ENCODE results near the gene OR2T35. TPM values are rescaled to one million over a fixed set of nuclear protein-coding genes. Genes with fewer than 3 reads are reported as not detected.
"Not testable (repeated sequence)": the region's sequence is repeated elsewhere in the genome, so short reads cannot be mapped to it uniquely, and the experiment has no call there.

The OR2T35 gene
- not detected for total RNA-seq
- long read RNA-seq, donor 1, result 0 reads
- long read RNA-seq, donor 2, result 0 reads

GRCh38 chr1:248645178-248645577 is at the start of gene OR2T35:
Gene OR2T35, minus strand, starts transcription at chr1:248645278. Its CDS starts 6,020 bp downstream, at chr1:248639258.
- ATAC-seq; intact Hi-C loops (cut with DNase I, micrococcal nuclease); H3K4me3 ChIP-seq; H3K36me3 ChIP-seq (ENCODE audit: low read depth); DNase-seq; H3K9me3 ChIP-seq; H3K4me1 ChIP-seq (ENCODE audit: low read depth): not testable (repeated sequence)

GRCh38 chr1:248691567-248692155 is 46.6 kb upstream of the OR2T35 start:
- intact Hi-C loops (cut with DNase I, micrococcal nuclease), result no loop called here
- H3K4me3 ChIP-seq, result no peak overlapping the region
- H3K9me3 ChIP-seq, result no peaks in the 10 kb centered on the region
- no peak for TF ChIP-seq CTCF (IDR thresholded peaks at IDR 0.05)
- no peaks in the 10 kb centered on the region for H3K36me3 ChIP-seq (ENCODE audit: low read depth)
- no peak for ATAC-seq
- no peak for DNase-seq
- no peaks in the 10 kb centered on the region for H3K4me1 ChIP-seq (ENCODE audit: low read depth)

- Histone ChIP-seq H3K4me3 (no peak overlapping the region), H3K9me3 (no peaks in the 10 kb centered on the region), H3K36me3 (ENCODE audit: low read depth) (no peaks in the 10 kb centered on the region), H3K4me1 (ENCODE audit: low read depth) (no peaks in the 10 kb centered on the region)
- intact Hi-C loops (cut with DNase I, micrococcal nuclease), result no loop called here
- DNase-seq (no peak), ATAC-seq (no peak)
- TF ChIP-seq CTCF (IDR thresholded peaks at IDR 0.05), result no peak
These were observed 43.6 kb upstream of the OR2T35 start for GRCh38 chr1:248688527-248689298.

GRCh38 chr1:248686815-248687214 is 41.7 kb upstream of the OR2T35 start:
- ATAC-seq, result peak; percentile 85
- no peak for TF ChIP-seq CTCF (IDR thresholded peaks at IDR 0.05)
- no peaks in the 10 kb centered on the region for H3K9me3 ChIP-seq
- no peaks in the 10 kb centered on the region for H3K36me3 ChIP-seq (ENCODE audit: low read depth)
- intact Hi-C loops (cut with DNase I, micrococcal nuclease), result no loop called here
- no peak overlapping the region for H3K4me3 ChIP-seq
- H3K4me1 ChIP-seq (ENCODE audit: low read depth), result no peaks in the 10 kb centered on the region
- DNase-seq, result peak in 1 of 3 donors; percentile 46

GRCh38 chr1:248681651-248682050 is 36.6 kb upstream of the OR2T35 start:
- intact Hi-C loops (cut with DNase I, micrococcal nuclease), result no loop called here
- TF ChIP-seq CTCF (IDR thresholded peaks at IDR 0.05), result no peak
- Histone ChIP-seq H3K36me3 (ENCODE audit: low read depth) (no peaks in the 10 kb centered on the region), H3K4me1 (ENCODE audit: low read depth) (no peaks in the 10 kb centered on the region), H3K9me3 (no peaks in the 10 kb centered on the region), H3K4me3 (no peak overlapping the region)
- DNase-seq (no peak), ATAC-seq (no peak)

- TF ChIP-seq CTCF (IDR thresholded peaks at IDR 0.05), result no peak
- intact Hi-C loops (cut with DNase I, micrococcal nuclease), result no loop called here
- Histone ChIP-seq H3K4me1 (ENCODE audit: low read depth) (no peaks in the 10 kb centered on the region), H3K9me3 (peaks cover 15% of the 10 kb centered on the region), H3K4me3 (no peak overlapping the region), H3K36me3 (ENCODE audit: low read depth) (no peaks in the 10 kb centered on the region)
- no peak for DNase-seq
- ATAC-seq, result no peak
These were observed 24.9 kb upstream of the OR2T35 start for GRCh38 chr1:248670003-248670402.

GRCh38 chr1:248663453-248664328 is 18.6 kb upstream of the OR2T35 start:
- H3K4me3 ChIP-seq; intact Hi-C loops (cut with DNase I, micrococcal nuclease); H3K36me3 ChIP-seq (ENCODE audit: low read depth); H3K4me1 ChIP-seq (ENCODE audit: low read depth); ATAC-seq; H3K9me3 ChIP-seq: not testable (repeated sequence)
- peak in 1 of 3 donors; percentile 13 for DNase-seq

GRCh38 chr1:248656797-248657196 is 11.7 kb upstream of the OR2T35 start:
- ATAC-seq; H3K36me3 ChIP-seq (ENCODE audit: low read depth); intact Hi-C loops (cut with DNase I, micrococcal nuclease); H3K4me3 ChIP-seq; H3K4me1 ChIP-seq (ENCODE audit: low read depth); H3K9me3 ChIP-seq; DNase-seq: not testable (repeated sequence)
